Thyroid gland (tissue), 4 donors: ENCODE results near the gene TBC1D16. TPM values are rescaled to one million over a fixed set of nuclear protein-coding genes. Genes with fewer than 3 reads are reported as not detected.

Experiments
- DNase-seq, 2 donors: peaks; one replicate each; pipeline ENCODE4 v3.0.0-alpha.2; 2019
- H3K27ac ChIP-seq, 3 donors: fragments of 200-600 bp; sonication (generic); 1 replicate in 2 of 3; 2 replicates in 1 of 3; pipeline ENCODE4 v1.5.1; 2016 to 2019; ENCODE audit warnings: mild to moderate bottlenecking in 1 of 3, moderate library complexity in 1 of 3
- H3K27me3 ChIP-seq: fragments of 200-600 bp; sonication (generic); one replicate; pipeline ENCODE4 v1.5.1; 2019
- H3K36me3 ChIP-seq, 2 donors: fragments of 200-600 bp; sonication (generic); one replicate each; pipeline ENCODE4 v1.5.1; 2016 to 2019
- H3K4me1 ChIP-seq, 2 donors: fragments of 200-600 bp; sonication (generic); one replicate each; pipeline ENCODE4 v1.5.1; 2017 to 2019
- H3K4me3 ChIP-seq, 3 donors: fragments of 200-600 bp; sonication (generic); replicated peaks in 1 of 3; 1 replicate in 2 of 3; 2 replicates in 1 of 3; pipeline ENCODE4 v1.5.1; 2016; ENCODE audit warnings: mild to moderate bottlenecking in 1 of 3
- H3K9me3 ChIP-seq: fragments of 200-600 bp; sonication (generic); one replicate; pipeline ENCODE4 v1.5.1; 2017
- CTCF ChIP-seq, 6 experiments: fragments of 200-600 bp in 3 of 6; fragments of 450-650 bp in 3 of 6; sonication (generic) in 3 of 6; IDR thresholded peaks; one replicate each; pipeline ENCODE4 v1.5.1; 2016 to 2019; ENCODE audit warnings: antibody characterized with exemption in 6 of 6, mild to moderate bottlenecking in 2 of 6, inconsistent platforms in 1 of 6, moderate library complexity in 1 of 6
- POLR2A ChIP-seq, 2 donors: fragments of 450-650 bp; IDR thresholded peaks; one replicate each; pipeline ENCODE4 v1.6.1; 2017; ENCODE audit warnings: antibody characterized with exemption in 2 of 2, mild to moderate bottlenecking in 2 of 2, moderate library complexity in 1 of 2
- WGBS, 2 donors: methylation state at CpG; one replicate each; pipeline ENCODE4 v1.1.5; 2017; 5-methylcytosine and 5-hydroxymethylcytosine counted together
- intact Hi-C: fragments of 100-400 bp; cut with DNase I; formaldehyde crosslinking; loops from one replicate; pipeline ENCODE4 v1.15.1; 2023
- total RNA-seq, 4 donors: library from RNA; depleted of rRNA; stranded (reverse); fragments of >200 nt; gene quantifications; one replicate each; pipeline ENCODE4 v1.2.3, GENCODE V29; 2016

The TBC1D16 gene
- total RNA-seq, 4 donors from 2014 or later: 25.4 to 32.2 (median 29.8) TPM

- Histone ChIP-seq H3K9me3 (no peaks in the 10 kb centered on the region), H3K27me3 (no peaks in the 10 kb centered on the region), H3K4me1 (no peaks in the 10 kb centered on the region), H3K36me3 (no peaks in the 10 kb centered on the region), H3K27ac (no peak overlapping the region), H3K4me3 (no peak overlapping the region)
- no peak for DNase-seq
- intact Hi-C loops: no loop called here
- 85 to 86% methylated on average over 19 to 20 of the region's 20 CpGs for whole genome bisulfite sequencing, 2 donors
- TF ChIP-seq POLR2A (IDR thresholded peaks at IDR 0.05) (no peak), CTCF (IDR thresholded peaks at IDR 0.05) (no peak)
Observed at GRCh38 chr17:79911430-79912399, 124.0 kb downstream of the TBC1D16 start.

DNA sequence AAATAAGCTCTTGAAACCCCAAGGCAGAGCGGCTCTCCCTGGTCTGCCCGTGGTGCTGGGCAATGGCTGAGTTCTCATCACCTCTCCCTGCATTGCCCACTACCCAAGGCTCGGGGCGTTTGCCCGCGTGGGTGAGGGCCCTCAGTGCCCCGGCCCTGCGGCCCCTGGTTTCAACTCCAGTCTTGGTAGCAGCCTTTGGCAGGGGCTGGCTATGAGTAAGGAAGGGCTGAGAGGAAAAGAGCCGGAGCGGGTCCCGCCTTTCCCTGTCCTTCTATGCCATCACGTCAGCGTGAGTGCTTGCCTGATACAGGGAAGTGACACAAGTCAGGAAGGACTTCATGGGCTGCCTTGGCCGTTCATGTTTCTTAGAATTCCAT is 124.7 kb downstream of the TBC1D16 start:
- Histone ChIP-seq H3K27ac (no peak overlapping the region), H3K4me1 (no peaks in the 10 kb centered on the region), H3K9me3 (no peaks in the 10 kb centered on the region), H3K27me3 (no peaks in the 10 kb centered on the region), H3K4me3 (no peak overlapping the region), H3K36me3 (no peaks in the 10 kb centered on the region)
- no peak for DNase-seq
- TF ChIP-seq POLR2A (IDR thresholded peaks at IDR 0.05) (no peak), CTCF (IDR thresholded peaks at IDR 0.05) (no peak)
- intact Hi-C loops: no loop called here
- 86 to 88% methylated on average over 12 to 14 of the region's 14 CpGs for WGBS, 2 donors

DNA sequence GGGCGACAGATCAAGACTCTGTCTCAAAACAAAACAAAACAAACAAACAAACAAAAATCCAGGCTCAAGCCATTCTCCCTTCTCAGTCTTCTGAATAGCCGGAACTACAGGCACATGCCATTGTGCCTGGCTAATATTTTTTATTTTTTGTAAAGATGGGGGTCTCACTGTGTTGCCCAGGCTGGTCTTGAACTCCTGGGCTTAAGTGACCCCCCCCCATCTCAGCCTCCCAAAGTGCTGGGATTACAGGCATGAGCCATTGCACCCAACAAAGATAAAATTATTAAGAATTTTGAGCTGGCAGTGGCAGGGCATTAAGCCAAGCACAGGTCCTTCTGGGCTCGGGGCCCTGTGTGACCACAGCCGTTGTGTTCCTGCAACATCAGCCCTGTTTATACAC is 126.6 kb downstream of the TBC1D16 start:
- intact Hi-C loops: no loop called here
- H3K4me1 ChIP-seq: no peaks in the 10 kb centered on the region
- 62 to 64% methylated on average over 4 of the region's 4 CpGs for WGBS, 2 donors
- TF ChIP-seq CTCF (IDR thresholded peaks at IDR 0.05): no peak
- TF ChIP-seq POLR2A (IDR thresholded peaks at IDR 0.05): no peak
- H3K36me3 ChIP-seq: no peaks in the 10 kb centered on the region
- no peak overlapping the region for H3K27ac ChIP-seq
- DNase-seq: no peak
- no peak overlapping the region for H3K4me3 ChIP-seq
- no peaks in the 10 kb centered on the region for H3K9me3 ChIP-seq
- no peaks in the 10 kb centered on the region for H3K27me3 ChIP-seq

DNA sequence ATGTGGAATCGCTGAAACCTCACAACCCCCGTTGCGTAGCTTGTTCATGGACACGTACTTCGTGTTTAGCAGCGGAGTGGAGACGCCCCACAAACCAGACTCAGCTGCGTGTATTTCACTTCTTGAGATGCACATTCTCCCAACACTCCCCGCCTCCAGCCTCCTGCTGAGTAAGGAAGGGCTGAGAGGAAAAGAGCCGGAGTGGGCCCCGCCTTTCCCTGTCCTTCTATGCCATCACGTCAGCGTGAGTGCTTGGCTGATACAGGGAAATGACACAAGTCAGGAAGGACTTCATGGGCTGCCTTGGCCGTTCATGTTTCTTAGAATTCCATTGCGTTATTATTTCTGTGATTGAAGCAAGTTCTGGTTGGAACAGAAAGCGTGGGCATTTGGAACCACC is 127.8 kb downstream of the TBC1D16 start:
- TF ChIP-seq POLR2A (IDR thresholded peaks at IDR 0.05) (no peak), CTCF (IDR thresholded peaks at IDR 0.05) (no peak)
- Histone ChIP-seq H3K27ac (no peak overlapping the region), H3K36me3 (no peaks in the 10 kb centered on the region), H3K4me3 (no peak overlapping the region), H3K4me1 (no peaks in the 10 kb centered on the region), H3K27me3 (no peaks in the 10 kb centered on the region), H3K9me3 (no peaks in the 10 kb centered on the region)
- WGBS, 2 donors: 42 to 48% methylated on average over 16 of the region's 16 CpGs
- intact Hi-C loops: no loop called here
- DNase-seq: peak; percentile 54 to 67

- H3K4me3 ChIP-seq: no peak overlapping the region
- WGBS, 2 donors: 80 to 86% methylated on average over 11 of the region's 11 CpGs
- no peak overlapping the region for H3K27ac ChIP-seq
- intact Hi-C loops: no loop called here
- H3K4me1 ChIP-seq: no peaks in the 10 kb centered on the region
- no peak for TF ChIP-seq POLR2A (IDR thresholded peaks at IDR 0.05)
- no peak for TF ChIP-seq CTCF (IDR thresholded peaks at IDR 0.05)
- no peaks in the 10 kb centered on the region for H3K36me3 ChIP-seq
- no peaks in the 10 kb centered on the region for H3K9me3 ChIP-seq
- H3K27me3 ChIP-seq: no peaks in the 10 kb centered on the region
- DNase-seq: no peak
Observed at GRCh38 chr17:79907217-79907715, 128.4 kb downstream of the TBC1D16 start.
